Peyer's patch (tissue), 4 donors: ENCODE results near the gene KMT2E. TPM values are rescaled to one million over a fixed set of nuclear protein-coding genes. Genes with fewer than 3 reads are reported as not detected.

Experiments
- DNase-seq, 3 donors: peaks; one replicate each; pipeline ENCODE4 v3.0.0-alpha.2; 2017 to 2019
- H3K27ac ChIP-seq, 4 donors: fragments of 200-600 bp; sonication (generic); one replicate each; pipeline ENCODE4 v1.5.1; 2016 to 2019
- H3K27me3 ChIP-seq, 2 donors: fragments of 200-600 bp; sonication (generic); one replicate each; pipeline ENCODE4 v1.5.1; 2019
- H3K36me3 ChIP-seq, 3 donors: fragments of 200-600 bp; sonication (generic); one replicate each; pipeline ENCODE4 v1.5.1; 2016 to 2019
- H3K4me1 ChIP-seq, 4 donors: fragments of 200-600 bp; sonication (generic); one replicate each; pipeline ENCODE4 v1.5.1; 2016 to 2019
- H3K4me3 ChIP-seq, 4 donors: fragments of 200-600 bp; sonication (generic); 1 replicate in 3 of 4; 2 replicates in 1 of 4; pipeline ENCODE4 v1.5.1; 2016 to 2019; ENCODE audit warnings: mild to moderate bottlenecking in 1 of 4
- H3K9me3 ChIP-seq, 4 donors: fragments of 200-600 bp; sonication (generic); one replicate each; pipeline ENCODE4 v1.5.1; 2016 to 2019; ENCODE audit warnings: mild to moderate bottlenecking in 1 of 4
- POLR2A ChIP-seq, 2 donors: fragments of 450-650 bp; IDR thresholded peaks; one replicate each; pipeline ENCODE4 v1.5.1; 2017; ENCODE audit warnings: antibody characterized with exemption in 2 of 2, mild to moderate bottlenecking in 2 of 2, moderate library complexity in 2 of 2
- total RNA-seq, 4 donors: library from RNA; depleted of rRNA; stranded (reverse); fragments of >200 nt; gene quantifications; one replicate each; pipeline ENCODE4 v1.1.0, GENCODE V29; 2016
- TF ChIP-seq, protein P1 (sequence below), 6 experiments: fragments of 450-650 bp in 4 of 6; fragments of 200-600 bp in 2 of 6; sonication (generic) in 1 of 6; IDR thresholded peaks; one replicate each; pipeline ENCODE4 v1.5.1; 2017 to 2019; ENCODE audit warnings: antibody characterized with exemption in 6 of 6, mild to moderate bottlenecking in 3 of 6, moderate library complexity in 1 of 6

The KMT2E gene
- total RNA-seq, 4 donors from 2014 or later: 88.6 to 170 (median 130) TPM

GRCh38 chr7:104990983-104991382 is 23.0 kb upstream of the KMT2E start:
- Histone ChIP-seq H3K27me3 (no peaks in the 10 kb centered on the region), H3K4me1 (peaks cover 0 to 43% (median 0%) of the 10 kb centered on the region in 4 donors), H3K36me3 (peaks cover 0 to 8% (median 0%) of the 10 kb centered on the region in 3 donors), H3K9me3 (no peaks in the 10 kb centered on the region), H3K4me3 (no peak overlapping the region), H3K27ac (peak overlapping the region in 1 of 4 donors; percentile 23)
- no peak for DNase-seq
- TF ChIP-seq, protein P1, sequence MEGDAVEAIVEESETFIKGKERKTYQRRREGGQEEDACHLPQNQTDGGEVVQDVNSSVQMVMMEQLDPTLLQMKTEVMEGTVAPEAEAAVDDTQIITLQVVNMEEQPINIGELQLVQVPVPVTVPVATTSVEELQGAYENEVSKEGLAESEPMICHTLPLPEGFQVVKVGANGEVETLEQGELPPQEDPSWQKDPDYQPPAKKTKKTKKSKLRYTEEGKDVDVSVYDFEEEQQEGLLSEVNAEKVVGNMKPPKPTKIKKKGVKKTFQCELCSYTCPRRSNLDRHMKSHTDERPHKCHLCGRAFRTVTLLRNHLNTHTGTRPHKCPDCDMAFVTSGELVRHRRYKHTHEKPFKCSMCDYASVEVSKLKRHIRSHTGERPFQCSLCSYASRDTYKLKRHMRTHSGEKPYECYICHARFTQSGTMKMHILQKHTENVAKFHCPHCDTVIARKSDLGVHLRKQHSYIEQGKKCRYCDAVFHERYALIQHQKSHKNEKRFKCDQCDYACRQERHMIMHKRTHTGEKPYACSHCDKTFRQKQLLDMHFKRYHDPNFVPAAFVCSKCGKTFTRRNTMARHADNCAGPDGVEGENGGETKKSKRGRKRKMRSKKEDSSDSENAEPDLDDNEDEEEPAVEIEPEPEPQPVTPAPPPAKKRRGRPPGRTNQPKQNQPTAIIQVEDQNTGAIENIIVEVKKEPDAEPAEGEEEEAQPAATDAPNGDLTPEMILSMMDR (IDR thresholded peaks at IDR 0.05): no peak
- no peak for TF ChIP-seq POLR2A (IDR thresholded peaks at IDR 0.05)

- no peak overlapping the region for H3K4me3 ChIP-seq
- H3K9me3 ChIP-seq: no peaks in the 10 kb centered on the region
- H3K4me1 ChIP-seq: peaks cover 0 to 40% (median 0%) of the 10 kb centered on the region in 4 donors
- DNase-seq: no peak
- H3K27ac ChIP-seq: no peak overlapping the region
- H3K27me3 ChIP-seq: no peaks in the 10 kb centered on the region
- H3K36me3 ChIP-seq: peaks cover 0 to 8% (median 0%) of the 10 kb centered on the region in 3 donors
- TF ChIP-seq POLR2A (IDR thresholded peaks at IDR 0.05): no peak
- TF ChIP-seq, protein P1 (IDR thresholded peaks at IDR 0.05): no peak
Observed at GRCh38 chr7:104992306-104992705, 21.7 kb upstream of the KMT2E start.

GRCh38 chr7:104993217-104993862 is 20.7 kb upstream of the KMT2E start:
- no peaks in the 10 kb centered on the region for H3K27me3 ChIP-seq
- H3K36me3 ChIP-seq: peaks cover 0 to 8% (median 0%) of the 10 kb centered on the region in 3 donors
- H3K9me3 ChIP-seq: no peaks in the 10 kb centered on the region
- peaks cover 0 to 50% (median 0%) of the 10 kb centered on the region in 4 donors for H3K4me1 ChIP-seq
- peak overlapping the region in 1 of 4 donors; percentile 1 for H3K27ac ChIP-seq
- TF ChIP-seq POLR2A (IDR thresholded peaks at IDR 0.05): no peak
- TF ChIP-seq, protein P1 (IDR thresholded peaks at IDR 0.05): no peak
- no peak for DNase-seq
- no peak overlapping the region for H3K4me3 ChIP-seq

DNA sequence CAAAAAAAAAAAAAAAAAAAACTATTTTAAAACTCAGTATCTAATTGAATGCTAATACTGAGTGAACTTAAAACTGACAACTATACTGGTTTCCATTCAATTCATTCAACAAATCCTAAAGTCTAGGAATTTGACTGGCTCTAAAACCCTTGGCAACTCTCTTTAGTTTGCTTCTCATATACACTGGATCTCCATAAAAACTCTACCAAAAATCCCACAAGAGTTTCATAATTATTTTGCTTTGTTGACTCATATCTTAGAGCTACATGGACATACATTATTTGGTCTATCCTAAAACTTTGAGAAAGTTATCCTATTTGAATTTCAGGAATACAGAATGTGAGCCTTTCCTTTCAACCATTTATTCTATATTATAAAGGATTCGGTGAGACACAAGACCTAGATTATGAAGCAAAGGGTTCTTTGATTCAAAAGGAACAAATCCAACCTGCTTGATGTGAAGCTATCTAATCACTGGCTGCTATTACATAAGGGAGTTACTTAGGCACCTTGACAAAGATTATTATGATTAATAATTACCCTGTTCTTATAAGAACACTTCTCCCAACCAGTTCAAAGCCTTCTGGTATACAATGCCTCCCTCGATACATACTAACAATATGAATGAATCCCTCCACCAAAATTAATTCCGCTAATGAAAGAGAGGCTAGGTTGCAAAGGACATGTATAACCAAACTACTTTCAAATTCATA is 15.8 kb upstream of the KMT2E start:
- H3K27me3 ChIP-seq: no peaks in the 10 kb centered on the region
- no peaks in the 10 kb centered on the region for H3K9me3 ChIP-seq
- TF ChIP-seq POLR2A (IDR thresholded peaks at IDR 0.05): no peak
- TF ChIP-seq, protein P1 (IDR thresholded peaks at IDR 0.05): no peak
- no peak for DNase-seq
- H3K36me3 ChIP-seq: peaks cover 0 to 7% (median 0%) of the 10 kb centered on the region in 3 donors
- H3K4me1 ChIP-seq: peaks cover 0 to 78% (median 5%) of the 10 kb centered on the region in 4 donors
- no peak overlapping the region for H3K4me3 ChIP-seq
- peak overlapping the region in 1 of 4 donors; percentile 17 for H3K27ac ChIP-seq

DNA sequence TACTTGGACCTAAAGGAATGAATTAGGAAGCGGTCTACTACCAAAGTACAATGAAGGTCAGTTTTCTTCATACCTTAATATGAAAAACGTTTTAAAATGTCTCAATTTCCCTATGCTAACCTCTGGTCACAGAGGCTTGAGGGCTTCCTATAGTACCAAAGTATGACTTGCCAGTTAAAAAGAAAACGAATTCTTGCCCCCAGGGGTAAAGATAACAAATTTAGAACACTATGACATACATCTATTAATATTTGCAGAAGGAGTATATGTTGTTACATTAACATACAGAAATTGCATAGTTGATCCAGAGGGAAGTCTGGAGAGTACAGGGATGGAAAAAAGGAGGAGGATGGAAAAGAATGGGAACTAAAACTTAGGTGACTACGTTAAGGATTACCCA is 13.8 kb upstream of the KMT2E start:
- no peak for DNase-seq
- peaks cover 0 to 7% (median 0%) of the 10 kb centered on the region in 3 donors for H3K36me3 ChIP-seq

More for the DNA sequence above, 13.8 kb upstream of the KMT2E start:
- peaks cover 0 to 85% (median 9%) of the 10 kb centered on the region in 4 donors for H3K4me1 ChIP-seq
- no peaks in the 10 kb centered on the region for H3K27me3 ChIP-seq
- no peak for TF ChIP-seq POLR2A (IDR thresholded peaks at IDR 0.05)
- TF ChIP-seq, protein P1 (IDR thresholded peaks at IDR 0.05): no peak
- no peaks in the 10 kb centered on the region for H3K9me3 ChIP-seq
- no peak overlapping the region for H3K27ac ChIP-seq
- no peak overlapping the region for H3K4me3 ChIP-seq
